ENCODE results near the gene ERCC5. TPM values are rescaled to one million over a fixed set of nuclear protein-coding genes. Genes with fewer than 3 reads are reported as not detected.

ERCC5 gene
- total and polyA plus RNA-seq, 12 donors: 18.1 to 59.5 (median 33.4) TPM

GRCh38 chr13:102800145-102801041 is 45.4 kb upstream of the ERCC5 start:
- intact Hi-C loops (cut with DNase I): loop anchor here in 4 of 10 donors (2.0 to 5.0 kb wide), 4 partner anchors 46 to 218 kb away; partner anchors contain the start of genes ERCC5 (in 3 of the 4) and TPP2 (in 2 of the 4)
- peak; percentile 76 to 92 (median 80) for TF ChIP-seq CTCF (IDR thresholded peaks at IDR 0.05)
- Histone ChIP-seq H3K27me3 (peaks cover 0 to 26% (median 0%) of the 10 kb centered on the region in 7 donors), H3K36me3 (peaks cover 0 to 6% (median 0%) of the 10 kb centered on the region in 9 donors), H3K9me3 (no peaks in the 10 kb centered on the region), H3K27ac (peak overlapping the region; percentile 78 to 95 (median 90)), H3K4me3 (peak overlapping the region; percentile 73 to 99 (median 84)), H3K4me1 (peaks cover 0 to 57% (median 35%) of the 10 kb centered on the region in 9 donors)
- 2% methylated on average over 73 to 81 of the region's 81 CpGs for WGBS, 2 donors
- peak; percentile 80 to 90 (median 88) for ATAC-seq
- peak; percentile 86 to 88 for DNase-seq

- 95% methylated on average over 3 of the region's 3 CpGs for WGBS, 2 donors
- Histone ChIP-seq H3K4me3 (no peak overlapping the region), H3K4me1 (peaks cover 0 to 45% (median 32%) of the 10 kb centered on the region in 9 donors), H3K27me3 (no peaks in the 10 kb centered on the region), H3K36me3 (peaks cover 0 to 50% (median 3%) of the 10 kb centered on the region in 9 donors), H3K9me3 (peaks cover 0 to 10% (median 0%) of the 10 kb centered on the region in 11 donors), H3K27ac (no peak overlapping the region)
- no peak for ATAC-seq
- intact Hi-C loops (cut with DNase I): no loop called here
- no peak for TF ChIP-seq CTCF (IDR thresholded peaks at IDR 0.05)
- no peak for DNase-seq
Observed at GRCh38 chr13:102805680-102806079, 40.2 kb upstream of the ERCC5 start.

- H3K27me3 ChIP-seq: no peaks in the 10 kb centered on the region
- H3K27ac ChIP-seq: no peak overlapping the region
- ATAC-seq: no peak
- no peak for DNase-seq
- peaks cover 0 to 30% (median 15%) of the 10 kb centered on the region in 9 donors for H3K4me1 ChIP-seq
- 84 to 87% methylated on average over 3 of the region's 3 CpGs for WGBS, 2 donors
- intact Hi-C loops (cut with DNase I): no loop called here
- H3K9me3 ChIP-seq: peaks cover 0 to 24% (median 4%) of the 10 kb centered on the region in 11 donors
- peaks cover 0 to 68% (median 9%) of the 10 kb centered on the region in 9 donors for H3K36me3 ChIP-seq
- no peak overlapping the region for H3K4me3 ChIP-seq
- TF ChIP-seq CTCF (IDR thresholded peaks at IDR 0.05): no peak
Observed at GRCh38 chr13:102807699-102808098, 38.1 kb upstream of the ERCC5 start.

- no peak for ATAC-seq
- peaks cover 0 to 78% (median 11%) of the 10 kb centered on the region in 9 donors for H3K36me3 ChIP-seq
- intact Hi-C loops (cut with DNase I): no loop called here
- H3K4me3 ChIP-seq: no peak overlapping the region
- no peaks in the 10 kb centered on the region for H3K27me3 ChIP-seq
- peaks cover 0 to 32% (median 19%) of the 10 kb centered on the region in 9 donors for H3K4me1 ChIP-seq
- H3K9me3 ChIP-seq: peaks cover 0 to 24% (median 4%) of the 10 kb centered on the region in 11 donors
- no peak for TF ChIP-seq CTCF (IDR thresholded peaks at IDR 0.05)
- no peak overlapping the region for H3K27ac ChIP-seq
- DNase-seq: no peak
Observed at GRCh38 chr13:102812611-102813287, 33.1 kb upstream of the ERCC5 start.
